Mesenchymal stem cell (in vitro differentiated cells and primary cell): Measurements from ENCODE around the gene FIGN.
A peak's percentile ranks its signal among the peaks of the same experiment; 100 is the strongest.

Source experiments
- DNase-seq: peaks from one replicate; pipeline ENCODE4 v3.0.0-alpha.2; 2013
- H2AFZ ChIP-seq: one replicate; pipeline ENCODE4 v1.6.1; 2013; ENCODE audit warnings: low read depth, mild to moderate bottlenecking, control low read depth, inconsistent platforms, low read length, moderate library complexity
- H2AK5ac ChIP-seq: 2 replicates; pipeline ENCODE4 v1.6.1; 2013; ENCODE audit warnings: low read length, moderate library complexity, mild to moderate bottlenecking, inconsistent platforms; ENCODE audit not compliant: severe bottlenecking
- H2BK120ac ChIP-seq: one replicate; pipeline ENCODE4 v1.6.1; 2013; ENCODE audit warnings: low read depth, mild to moderate bottlenecking, inconsistent platforms, low read length, moderate library complexity
- H2BK12ac ChIP-seq, 2 experiments: one replicate each; pipeline ENCODE4 v1.6.1; 2013; ENCODE audit warnings: inconsistent platforms in 2 of 2, low read length in 2 of 2, mild to moderate bottlenecking in 2 of 2, moderate library complexity in 2 of 2, control low read depth in 1 of 2
- H2BK15ac ChIP-seq: one replicate; pipeline ENCODE4 v1.6.1; 2013; ENCODE audit warnings: mild to moderate bottlenecking, low read depth, inconsistent platforms; ENCODE audit not compliant: poor library complexity, severe bottlenecking
- H2BK5ac ChIP-seq: 2 replicates; pipeline ENCODE4 v1.6.1; 2013; ENCODE audit warnings: low read depth, mild to moderate bottlenecking, low read length, control low read depth, inconsistent platforms; ENCODE audit not compliant: poor library complexity, severe bottlenecking
- H3K14ac ChIP-seq, 2 experiments: one replicate each; pipeline ENCODE4 v1.6.1; 2013; ENCODE audit warnings: inconsistent platforms in 2 of 2, low read length in 2 of 2, control low read depth in 1 of 2, mild to moderate bottlenecking in 1 of 2, moderate library complexity in 1 of 2
- H3K18ac ChIP-seq, 2 experiments: one replicate each; pipeline ENCODE4 v1.6.1; 2013; ENCODE audit warnings: inconsistent platforms in 2 of 2, low read length in 2 of 2, control low read depth in 1 of 2, low read depth in 1 of 2, mild to moderate bottlenecking in 1 of 2
- H3K23ac ChIP-seq, 2 experiments: one replicate each; pipeline ENCODE4 v1.6.1; 2013; ENCODE audit warnings: inconsistent platforms in 2 of 2, low read length in 2 of 2, mild to moderate bottlenecking in 2 of 2, moderate library complexity in 2 of 2, control low read depth in 1 of 2
- H3K27ac ChIP-seq: 2 replicates; pipeline ENCODE4 v1.5.1; 2013; ENCODE audit warnings: mild to moderate bottlenecking, moderate library complexity, low read length, control low read depth, inconsistent platforms; ENCODE audit not compliant: poor library complexity, severe bottlenecking
- H3K27me3 ChIP-seq, 2 experiments: 2 replicates each; pipeline versions ENCODE4 v1.6.1 to v1.7.0; 2013; ENCODE audit warnings: low read length in 2 of 2, mild to moderate bottlenecking in 2 of 2, moderate library complexity in 2 of 2, control low read depth in 1 of 2, inconsistent platforms in 1 of 2; ENCODE audit not compliant: control insufficient read depth in 1 of 2, insufficient read depth in 1 of 2
- H3K36me3 ChIP-seq, 2 experiments: 2 replicates each; pipeline versions ENCODE4 v1.6.1 to v1.7.0; 2013; ENCODE audit warnings: low read length in 2 of 2, control low read depth in 1 of 2, inconsistent platforms in 1 of 2, low read depth in 1 of 2, mild to moderate bottlenecking in 1 of 2; ENCODE audit not compliant: insufficient read depth in 2 of 2, control insufficient read depth in 1 of 2
- H3K4ac ChIP-seq, 2 experiments: one replicate each; pipeline ENCODE4 v1.6.1; 2013; ENCODE audit warnings: inconsistent platforms in 2 of 2, low read length in 2 of 2, mild to moderate bottlenecking in 2 of 2, moderate library complexity in 2 of 2, control low read depth in 1 of 2, low read depth in 1 of 2
- H3K4me1 ChIP-seq: 2 replicates; pipeline ENCODE4 v1.6.1; 2013; ENCODE audit warnings: low read depth, low read length, control low read depth; ENCODE audit not compliant: control insufficient read depth, insufficient read depth
- H3K4me2 ChIP-seq: 2 replicates; pipeline ENCODE4 v1.6.1; 2013; ENCODE audit warnings: low read length, mild to moderate bottlenecking, inconsistent platforms; ENCODE audit not compliant: poor library complexity, severe bottlenecking
- H3K4me3 ChIP-seq, 2 experiments: 2 replicates each; pipeline versions ENCODE4 v1.5.1 to v1.7.0; 2013; ENCODE audit warnings: low read length in 2 of 2, mild to moderate bottlenecking in 2 of 2, control low read depth in 1 of 2, low read depth in 1 of 2; ENCODE audit not compliant: insufficient read depth in 1 of 2
- H3K79me1 ChIP-seq: replicated peaks from 2 replicates; pipeline ENCODE4 v1.6.1; 2013; ENCODE audit warnings: mild to moderate bottlenecking, control low read depth, low read length, inconsistent platforms; ENCODE audit not compliant: poor library complexity, severe bottlenecking
- H3K9ac ChIP-seq: 2 replicates; pipeline ENCODE4 v1.7.0; 2013; ENCODE audit warnings: mild to moderate bottlenecking, low read length, moderate library complexity
- H3K9me3 ChIP-seq: 2 replicates; pipeline ENCODE4 v1.7.0; 2013; ENCODE audit warnings: mild to moderate bottlenecking, low read length; ENCODE audit not compliant: control insufficient read depth
- H4K8ac ChIP-seq: one replicate; pipeline ENCODE4 v1.6.1; 2013; ENCODE audit warnings: inconsistent platforms, mild to moderate bottlenecking, low read length, moderate library complexity
- H4K91ac ChIP-seq: one replicate; pipeline ENCODE4 v1.6.1; 2013; ENCODE audit warnings: mild to moderate bottlenecking, low read length, inconsistent platforms
- WGBS: methylation state at CpG from one replicate; pipeline ENCODE4 v1.1.7; 2013; ENCODE audit warnings: mixed read lengths; 5-methylcytosine and 5-hydroxymethylcytosine counted together

Gene FIGN

GRCh38 chr2:163658556-163658955 is 77.3 kb downstream of the FIGN start:
- Histone ChIP-seq H3K27me3 (no peaks in the 10 kb centered on the region), H2BK5ac (no peak overlapping the region), H3K18ac (no peak overlapping the region), H2AFZ (no peak overlapping the region), H2BK15ac (no peak overlapping the region), H2AK5ac (no peak overlapping the region), H3K14ac (no peak overlapping the region), H3K4me1 (peaks cover 8% of the 10 kb centered on the region), H3K9me3 (no peaks in the 10 kb centered on the region), H3K79me1 (peaks cover 19% of the 10 kb centered on the region), H3K36me3 (peaks cover 0 to 4% of the 10 kb centered on the region in 2 experiments), H3K9ac (no peak overlapping the region), H4K8ac (peak overlapping the region; percentile 54), H3K23ac (no peak overlapping the region), H3K4ac (peak overlapping the region in 1 of 2 experiments; percentile 40), H2BK120ac (no peak overlapping the region), H2BK12ac (no peak overlapping the region), H3K27ac (no peak overlapping the region), H4K91ac (no peak overlapping the region), H3K4me3 (no peak overlapping the region), H3K4me2 (no peak overlapping the region)
- WGBS = 71% methylated on average over 2 of the region's 2 CpGs
- DNase-seq = no peak

GRCh38 chr2:163657281-163657656 is 78.5 kb downstream of the FIGN start:
- Histone ChIP-seq H2BK15ac (no peak overlapping the region), H3K4me3 (no peak overlapping the region), H2BK5ac (no peak overlapping the region), H3K27me3 (no peaks in the 10 kb centered on the region), H3K9me3 (no peaks in the 10 kb centered on the region), H3K18ac (no peak overlapping the region), H3K27ac (no peak overlapping the region), H2BK120ac (no peak overlapping the region), H3K4ac (no peak overlapping the region), H2AFZ (no peak overlapping the region), H2BK12ac (peak overlapping the region in 1 of 2 experiments; percentile 6), H4K8ac (no peak overlapping the region), H3K4me2 (no peak overlapping the region), H4K91ac (no peak overlapping the region), H3K79me1 (peaks cover 17% of the 10 kb centered on the region), H3K36me3 (peaks cover 0 to 4% of the 10 kb centered on the region in 2 experiments), H3K14ac (no peak overlapping the region), H3K23ac (no peak overlapping the region), H2AK5ac (no peak overlapping the region), H3K9ac (no peak overlapping the region), H3K4me1 (peaks cover 4% of the 10 kb centered on the region)
- DNase-seq = no peak
- WGBS = 57% methylated on average over 1 of the region's 3 CpGs

GRCh38 chr2:163656622-163657280 is 79.1 kb downstream of the FIGN start:
- Histone ChIP-seq H3K4ac (no peak overlapping the region), H2AFZ (no peak overlapping the region), H3K36me3 (peaks cover 0 to 4% of the 10 kb centered on the region in 2 experiments), H4K91ac (no peak overlapping the region), H2BK5ac (no peak overlapping the region), H3K9ac (no peak overlapping the region), H3K4me2 (no peak overlapping the region), H3K14ac (no peak overlapping the region), H4K8ac (no peak overlapping the region), H3K9me3 (no peaks in the 10 kb centered on the region), H3K4me1 (peaks cover 4% of the 10 kb centered on the region), H2BK120ac (no peak overlapping the region), H3K79me1 (peaks cover 18% of the 10 kb centered on the region), H3K27ac (no peak overlapping the region), H2BK12ac (no peak overlapping the region), H2AK5ac (no peak overlapping the region), H3K23ac (no peak overlapping the region), H2BK15ac (no peak overlapping the region), H3K4me3 (no peak overlapping the region), H3K18ac (no peak overlapping the region), H3K27me3 (no peaks in the 10 kb centered on the region)
- DNase-seq = no peak
- 100% methylated on average over 1 of the region's 2 CpGs for WGBS

GRCh38 chr2:163655667-163656066 is 80.1 kb downstream of the FIGN start:
- Histone ChIP-seq H3K9me3 (no peaks in the 10 kb centered on the region), H3K4ac (no peak overlapping the region), H3K18ac (no peak overlapping the region), H2BK120ac (no peak overlapping the region), H3K27me3 (no peaks in the 10 kb centered on the region), H4K8ac (no peak overlapping the region), H3K23ac (no peak overlapping the region), H3K36me3 (peaks cover 0 to 2% of the 10 kb centered on the region in 2 experiments), H3K4me3 (no peak overlapping the region), H2BK15ac (no peak overlapping the region), H2AFZ (no peak overlapping the region), H2BK12ac (no peak overlapping the region), H3K9ac (no peak overlapping the region), H3K79me1 (peaks cover 18% of the 10 kb centered on the region), H3K4me2 (no peak overlapping the region), H2BK5ac (no peak overlapping the region), H3K4me1 (peaks cover 4% of the 10 kb centered on the region), H4K91ac (no peak overlapping the region), H3K14ac (no peak overlapping the region), H2AK5ac (no peak overlapping the region), H3K27ac (no peak overlapping the region)
- no CpG with 5 or more reads among the region's 2 CpGs for WGBS
- DNase-seq = peak; percentile 72
